Erythroblast (primary cell): ENCODE data around the gene NOL12.

Experiments
- GATA1 ChIP-seq: IDR thresholded peaks from 2 replicates; pipeline ENCODE4 v1.6.1; 2011; ENCODE audit warnings: low read depth, mild to moderate bottlenecking, control low read depth, low read length, moderate library complexity
- POLR2A ChIP-seq: IDR thresholded peaks from 2 replicates; pipeline ENCODE4 v1.6.1; 2011; ENCODE audit warnings: mild to moderate bottlenecking, low read length

DNA sequence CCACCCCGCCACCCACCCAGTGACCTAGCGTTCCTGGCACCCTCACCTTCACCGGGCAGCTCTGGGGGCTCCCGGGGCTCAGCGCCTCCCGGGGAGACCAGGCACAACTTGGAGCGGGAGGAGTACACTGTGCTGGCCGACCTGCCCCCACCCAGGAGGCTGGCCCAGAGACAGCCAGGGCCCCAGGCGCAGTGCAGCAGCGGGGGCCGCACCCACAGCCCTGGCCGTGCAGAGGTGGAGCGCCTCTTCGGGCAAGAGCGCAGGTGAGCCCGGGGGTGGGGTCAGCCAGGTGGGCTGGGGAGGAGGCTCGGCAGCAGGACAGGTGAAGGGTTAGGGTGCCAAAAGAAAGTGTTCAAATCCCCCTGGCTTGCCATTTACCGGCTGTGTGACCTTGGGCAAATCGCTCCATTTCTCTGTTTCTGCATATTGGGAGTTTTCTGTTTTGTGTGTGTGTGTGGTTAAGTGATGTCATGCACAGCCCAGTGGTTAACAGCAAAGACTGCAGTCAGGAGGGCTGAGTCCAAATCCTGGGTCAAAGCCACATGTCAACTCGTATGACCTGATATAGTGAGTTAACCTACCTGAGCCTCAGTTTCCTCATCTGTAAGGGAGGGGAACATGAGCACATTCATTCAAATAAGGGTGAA, 40.2 kb downstream of the NOL12 start:
- TF ChIP-seq POLR2A (no peak), GATA1 (no peak)
